ENCODE data around the gene PSMC6. TPM values are rescaled to one million over a fixed set of nuclear protein-coding genes. Genes with fewer than 3 reads are reported as not detected.

The PSMC6 gene
- total and polyA plus RNA-seq, 2 of the 13 experiments (the other 11 are each of a cell fraction or from before 2014, with no cell fraction given), result 90.0 to 210 TPM

GRCh38 chr14:52694761-52695480 is 12.1 kb upstream of the PSMC6 start (continued):
- TF ChIP-seq ZNF687 (CRISPR knock-in tag; IDR thresholded peaks at IDR 0.05), result no peak; the same call in 1 of the 2 replicates
- TF ChIP-seq KMT2B (CRISPR knock-in tag; IDR thresholded peaks at IDR 0.05), result no peak
- TF ChIP-seq ATF2 (CRISPR knock-in tag; IDR thresholded peaks at IDR 0.05), result no peak; the same call in 1 of the 2 replicates
- TF ChIP-seq NFYC (CRISPR knock-in tag; IDR thresholded peaks at IDR 0.05), result no peak
- TF ChIP-seq ARNT (IDR thresholded peaks at IDR 0.05), result no peak
- no peak for TF ChIP-seq CENPBD1 (CRISPR knock-in tag; IDR thresholded peaks at IDR 0.05; ENCODE audit: borderline replicate concordance, low read depth)
- no peak for TF ChIP-seq THAP11 (CRISPR knock-in tag; IDR thresholded peaks at IDR 0.05)
- peak; percentile 39; the same call in 1 of the 2 replicates for TF ChIP-seq SAFB2 (CRISPR knock-in tag; IDR thresholded peaks at IDR 0.05; ENCODE audit: borderline replicate concordance, low read depth)
- TF ChIP-seq NCOR1 (IDR thresholded peaks at IDR 0.05; ENCODE audit: borderline replicate concordance, low read length), result no peak
- no peak for TF ChIP-seq ZFY (CRISPR knock-in tag; IDR thresholded peaks at IDR 0.05)
- no peak for TF ChIP-seq ZNF780A (CRISPR knock-in tag; IDR thresholded peaks at IDR 0.05)
- no peak for TF ChIP-seq TBP (CRISPR knock-in tag; IDR thresholded peaks at IDR 0.05)
- TF ChIP-seq EZH2 (conservative IDR thresholded peaks at IDR 0.05; ENCODE audit: low read depth, low read length), result no peak
- no peak for TF ChIP-seq DNMT1 (CRISPR knock-in tag; IDR thresholded peaks at IDR 0.05)
- no peak for TF ChIP-seq NFIC (IDR thresholded peaks at IDR 0.05; ENCODE audit: low read length)
- TF ChIP-seq TBX3 (IDR thresholded peaks at IDR 0.05; ENCODE audit: borderline replicate concordance), result no peak
- TF ChIP-seq ZNF720 (CRISPR knock-in tag; IDR thresholded peaks at IDR 0.05), result no peak
- no peak for TF ChIP-seq TIGD3 (CRISPR knock-in tag; IDR thresholded peaks at IDR 0.05; ENCODE audit: borderline replicate concordance)
- TF ChIP-seq CREM (IDR thresholded peaks at IDR 0.05), result no peak
- TF ChIP-seq CREM (CRISPR knock-in tag; IDR thresholded peaks at IDR 0.05), result no peak
- no peak for TF ChIP-seq SNAPC2 (CRISPR knock-in tag; IDR thresholded peaks at IDR 0.05)
- no peak for TF ChIP-seq ZFX (CRISPR knock-in tag; IDR thresholded peaks at IDR 0.05; ENCODE audit: low read depth)
- TF ChIP-seq ISX (CRISPR knock-in tag; conservative IDR thresholded peaks at IDR 0.05), result 0 out of 2 replicates have a peak, but pooled peaks have one; percentile 18
- TF ChIP-seq SUZ12 (IDR thresholded peaks at IDR 0.05; ENCODE audit: low read depth, low read length), result no peak
- TF ChIP-seq JUN (CRISPR knock-in tag; IDR thresholded peaks at IDR 0.05), result no peak
- no peak for TF ChIP-seq KDM1A (CRISPR knock-in tag; IDR thresholded peaks at IDR 0.05)

Data from HepG2 (cell line).